Activated CD8-positive, alpha-beta memory T cell treated with anti-CD3 and anti-CD28 coated beads, Interleukin-2, amount 10 ng/mL, durations not matched to agents 7 days and 5 days (primary cell): ENCODE measurements around the gene ZNF500. TPM values are rescaled to one million over a fixed set of nuclear protein-coding genes. Genes with fewer than 3 reads are reported as not detected.

Experiments used
- ATAC-seq: fragments of 150-1000 bp; cut with Tn5 transposase; one replicate; pipeline ENCODE4 v1.10.0; 2021; ENCODE audit warnings: moderate library complexity
- CTCF ChIA-PET: fragments of 350-600 bp; sonication (Branson Sonifier 250); formaldehyde crosslinking; loops from one replicate; lab custom pipeline; 2021; ENCODE audit warnings: antibody characterized with exemption; lab: Charles Lee
- DNase-seq: peaks from one replicate; pipeline ENCODE4 v3.0.0-alpha.2; 2020
- H3K27ac Mint-ChIP-seq: one replicate; pipeline ENCODE4 v1.8.0; 2021; ENCODE audit warnings: mild to moderate bottlenecking, mixed read lengths
- H3K27me3 Mint-ChIP-seq: one replicate; pipeline ENCODE4 v1.8.0; 2021; ENCODE audit warnings: mixed read lengths
- H3K36me3 Mint-ChIP-seq: one replicate; pipeline ENCODE4 v1.8.0; 2021; ENCODE audit warnings: mild to moderate bottlenecking, mixed read lengths
- H3K4me1 Mint-ChIP-seq: one replicate; pipeline ENCODE4 v1.8.0; 2021; ENCODE audit warnings: mixed read lengths
- H3K4me3 Mint-ChIP-seq: one replicate; pipeline ENCODE4 v1.8.0; 2021; ENCODE audit warnings: mild to moderate bottlenecking, moderate library complexity, mixed read lengths
- H3K9me3 Mint-ChIP-seq: one replicate; pipeline ENCODE4 v1.8.0; 2022; ENCODE audit warnings: low read depth, mixed read lengths
- total RNA-seq, 2 experiments: library from RNA; stranded (reverse); gene quantifications; one replicate each; pipeline ENCODE4 v1.2.3, GENCODE V29; 2021

Gene ZNF500
- total RNA-seq, 2 experiments from 2014 or later, result 10.4 to 12.2 TPM

GRCh38 chr16:4754865-4755264, 12.1 kb downstream of the ZNF500 start:
- no peak for DNase-seq
- no peak for ATAC-seq
- Mint-ChIP-seq H3K4me3 (no peak overlapping the region), H3K27ac (no peak overlapping the region), H3K4me1 (no peaks in the 10 kb centered on the region), H3K9me3 (peaks cover 4% of the 10 kb centered on the region), H3K27me3 (no peaks in the 10 kb centered on the region), H3K36me3 (peaks cover 31% of the 10 kb centered on the region)
- CTCF ChIA-PET, result no interaction called here

- no peak for DNase-seq
- H3K27ac Mint-ChIP-seq, result no peak overlapping the region
- no peak for ATAC-seq
- peaks cover 6% of the 10 kb centered on the region for H3K4me1 Mint-ChIP-seq
- peaks cover 4% of the 10 kb centered on the region for H3K9me3 Mint-ChIP-seq
- H3K36me3 Mint-ChIP-seq, result peaks cover 22% of the 10 kb centered on the region
- CTCF ChIA-PET, result no interaction called here
- no peaks in the 10 kb centered on the region for H3K27me3 Mint-ChIP-seq
- no peak overlapping the region for H3K4me3 Mint-ChIP-seq
Observed at GRCh38 chr16:4753227-4753626, 13.7 kb downstream of the ZNF500 start.

- CTCF ChIA-PET, result no interaction called here
- DNase-seq (no peak), ATAC-seq (peak; percentile 6)
- H3K27ac Mint-ChIP-seq, result no peak overlapping the region
- peaks cover 4% of the 10 kb centered on the region for H3K9me3 Mint-ChIP-seq
- peaks cover 22% of the 10 kb centered on the region for H3K36me3 Mint-ChIP-seq
- no peaks in the 10 kb centered on the region for H3K27me3 Mint-ChIP-seq
- no peak overlapping the region for H3K4me3 Mint-ChIP-seq
- H3K4me1 Mint-ChIP-seq, result peaks cover 13% of the 10 kb centered on the region
Observed at GRCh38 chr16:4752351-4753100, 14.4 kb downstream of the ZNF500 start.

- Mint-ChIP-seq H3K9me3 (peaks cover 4% of the 10 kb centered on the region), H3K4me1 (peaks cover 14% of the 10 kb centered on the region), H3K36me3 (peaks cover 17% of the 10 kb centered on the region), H3K27me3 (no peaks in the 10 kb centered on the region), H3K4me3 (no peak overlapping the region), H3K27ac (no peak overlapping the region)
- ATAC-seq (no peak), DNase-seq (no peak)
- CTCF ChIA-PET, result interaction anchor here (0.6 kb wide), 1 partner anchor 461 kb away, joined by 3 read pairs; no protein-coding TSS in a partner anchor
Observed at GRCh38 chr16:4750896-4751295, 16.1 kb downstream of the ZNF500 start.

- peaks cover 14% of the 10 kb centered on the region for H3K4me1 Mint-ChIP-seq
- H3K36me3 Mint-ChIP-seq, result peaks cover 8% of the 10 kb centered on the region
- no peak overlapping the region for H3K27ac Mint-ChIP-seq
- DNase-seq, result no peak
- CTCF ChIA-PET, result no interaction called here
- H3K9me3 Mint-ChIP-seq, result no peaks in the 10 kb centered on the region
- no peak overlapping the region for H3K4me3 Mint-ChIP-seq
- no peak for ATAC-seq
- H3K27me3 Mint-ChIP-seq, result no peaks in the 10 kb centered on the region
Observed at GRCh38 chr16:4749700-4750257, 17.2 kb downstream of the ZNF500 start.

GRCh38 chr16:4748682-4749411, 18.1 kb downstream of the ZNF500 start:
- Mint-ChIP-seq H3K4me3 (no peak overlapping the region), H3K36me3 (peaks cover 6% of the 10 kb centered on the region), H3K27me3 (no peaks in the 10 kb centered on the region), H3K4me1 (peaks cover 16% of the 10 kb centered on the region), H3K27ac (peak overlapping the region; percentile 76), H3K9me3 (no peaks in the 10 kb centered on the region)
- no peak for DNase-seq
- CTCF ChIA-PET, result interaction anchor here (1.5 kb wide), 1 partner anchor 14 kb away, joined by 8 read pairs; the partner anchor contains the start of genes ANKS3 and DNAAF8
- ATAC-seq, result no peak

- ATAC-seq, result peak; percentile 21
- DNase-seq, result no peak
- H3K4me3 Mint-ChIP-seq, result no peak overlapping the region
- H3K9me3 Mint-ChIP-seq, result no peaks in the 10 kb centered on the region
- H3K36me3 Mint-ChIP-seq, result peaks cover 3% of the 10 kb centered on the region
- H3K27me3 Mint-ChIP-seq, result no peaks in the 10 kb centered on the region
- peak overlapping the region; percentile 76 for H3K27ac Mint-ChIP-seq
- CTCF ChIA-PET, result interaction anchor here (0.6 to 1.5 kb wide), 4 partner anchors 14 to 347 kb away, joined by 3 to 8 read pairs (median 3); partner anchors contain the start of genes ANKS3 and DNAAF8
- H3K4me1 Mint-ChIP-seq, result peaks cover 22% of the 10 kb centered on the region
Observed at GRCh38 chr16:4747906-4748681, 18.9 kb downstream of the ZNF500 start.

GRCh38 chr16:4746991-4747574, 19.9 kb downstream of the ZNF500 start:
- H3K27ac Mint-ChIP-seq, result no peak overlapping the region

GRCh38 chr16:4746215-4746614, 20.7 kb downstream of the ZNF500 start:
- Mint-ChIP-seq H3K4me3 (no peak overlapping the region), H3K36me3 (no peaks in the 10 kb centered on the region), H3K9me3 (no peaks in the 10 kb centered on the region), H3K27ac (no peak overlapping the region), H3K27me3 (no peaks in the 10 kb centered on the region), H3K4me1 (peaks cover 23% of the 10 kb centered on the region)
- ATAC-seq, result no peak
- CTCF ChIA-PET, result no interaction called here
- no peak for DNase-seq

More at GRCh38 chr16:4746991-4747574, 19.9 kb downstream of the ZNF500 start:
- no peaks in the 10 kb centered on the region for H3K27me3 Mint-ChIP-seq
- CTCF ChIA-PET, result interaction anchor here (0.8 to 1.5 kb wide), 3 partner anchors 13 to 97 kb away, joined by 3 to 8 read pairs (median 3); partner anchors contain the start of genes ANKS3 and DNAAF8
- DNase-seq (no peak), ATAC-seq (no peak)
- peaks cover 2% of the 10 kb centered on the region for H3K36me3 Mint-ChIP-seq
- peaks cover 23% of the 10 kb centered on the region for H3K4me1 Mint-ChIP-seq
- H3K9me3 Mint-ChIP-seq, result no peaks in the 10 kb centered on the region
- no peak overlapping the region for H3K4me3 Mint-ChIP-seq

- Mint-ChIP-seq H3K4me1 (peaks cover 23% of the 10 kb centered on the region), H3K9me3 (no peaks in the 10 kb centered on the region), H3K27me3 (no peaks in the 10 kb centered on the region), H3K36me3 (no peaks in the 10 kb centered on the region), H3K27ac (no peak overlapping the region), H3K4me3 (no peak overlapping the region)
- ATAC-seq (no peak), DNase-seq (no peak)
- CTCF ChIA-PET, result no interaction called here
Observed at GRCh38 chr16:4745274-4745569, 21.7 kb downstream of the ZNF500 start.

GRCh38 chr16:4744555-4745273, 22.2 kb downstream of the ZNF500 start:
- H3K4me3 Mint-ChIP-seq, result no peak overlapping the region
- no peak overlapping the region for H3K27ac Mint-ChIP-seq
- H3K36me3 Mint-ChIP-seq, result no peaks in the 10 kb centered on the region
- CTCF ChIA-PET, result no interaction called here
- DNase-seq (no peak), ATAC-seq (no peak)
- no peaks in the 10 kb centered on the region for H3K27me3 Mint-ChIP-seq
- H3K9me3 Mint-ChIP-seq, result no peaks in the 10 kb centered on the region
- H3K4me1 Mint-ChIP-seq, result peaks cover 23% of the 10 kb centered on the region

- H3K36me3 Mint-ChIP-seq, result no peaks in the 10 kb centered on the region
- H3K9me3 Mint-ChIP-seq, result no peaks in the 10 kb centered on the region
- DNase-seq (no peak), ATAC-seq (no peak)
- peaks cover 18% of the 10 kb centered on the region for H3K4me1 Mint-ChIP-seq
- H3K27me3 Mint-ChIP-seq, result no peaks in the 10 kb centered on the region
- H3K4me3 Mint-ChIP-seq, result peak overlapping the region; percentile 35
- CTCF ChIA-PET, result no interaction called here
- H3K27ac Mint-ChIP-seq, result no peak overlapping the region
Observed at GRCh38 chr16:4743226-4743878, 23.6 kb downstream of the ZNF500 start.
